Head of caudate nucleus (tissue), 42 donors: ENCODE results near the gene MORC3.
"Not testable (repeated sequence)": the region's sequence is repeated elsewhere in the genome, so short reads cannot be mapped to it uniquely, and the experiment has no call there.

Experiments
- DNase-seq, 42 donors: peaks; one replicate each; pipeline versions ENCODE4 v3.0.0 to v3.0.0-alpha.2; 2020 to 2021; ENCODE audit warnings: mixed read lengths in 7 of 42
- intact Hi-C: fragments of 100-400 bp; cut with DNase I; formaldehyde crosslinking; loops from one replicate; pipeline ENCODE4 v1.15.0; 2022

Gene MORC3

GRCh38 chr21:36321325-36322082 lies 1.5 kb downstream of the MORC3 start:
- intact Hi-C loops: loop anchor here (5.0 kb wide), 1 partner anchor 169 kb away; no protein-coding TSS in a partner anchor
- peak in 10 of 42 donors; percentile 4 to 52 (median 19) for DNase-seq

DNA sequence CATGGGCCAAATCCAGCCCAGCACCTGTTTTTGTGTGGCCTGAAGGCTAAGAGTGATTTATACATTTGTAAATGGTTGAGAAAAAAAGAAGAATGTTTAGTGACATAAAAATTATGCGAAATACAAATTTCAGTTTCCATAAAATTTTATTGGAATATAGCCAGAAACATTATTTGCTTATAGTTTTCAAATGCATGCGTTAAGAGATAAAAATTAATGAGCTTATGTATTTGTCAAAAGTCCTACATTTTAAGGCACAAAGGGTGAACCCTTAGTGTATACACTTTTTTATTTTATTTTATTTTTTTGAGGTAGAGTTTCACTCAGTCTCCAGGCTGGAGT lies 2.1 kb downstream of the MORC3 start:
- intact Hi-C loops: loop anchor here (5.0 kb wide), 1 partner anchor 170 kb away; no protein-coding TSS in a partner anchor
- no peak for DNase-seq

DNA sequence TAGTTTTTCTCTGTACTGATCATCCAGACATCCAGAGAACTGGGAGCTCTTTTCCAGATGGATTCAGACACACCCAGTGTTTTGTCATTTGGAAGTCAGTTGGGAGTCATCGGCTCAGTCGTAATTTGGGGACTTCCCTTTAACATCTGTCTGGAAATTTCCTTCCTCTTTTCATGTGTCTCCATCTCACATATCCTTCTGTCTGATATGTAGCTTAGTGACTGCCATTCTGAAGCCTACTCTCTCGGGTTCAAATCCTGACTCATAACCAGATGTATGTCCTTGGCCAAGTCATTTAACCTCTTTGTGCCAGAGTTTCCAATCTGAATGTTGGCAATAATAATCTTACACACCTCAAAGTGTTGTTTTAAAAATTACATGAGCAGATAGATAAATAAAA lies 3.0 kb downstream of the MORC3 start:
- intact Hi-C loops: loop anchor here (5.0 kb wide), 1 partner anchor 171 kb away; no protein-coding TSS in a partner anchor
- no peak for DNase-seq

GRCh38 chr21:36325373-36326010 lies 5.5 kb downstream of the MORC3 start:
- intact Hi-C loops: no loop called here
- no peak for DNase-seq

DNA sequence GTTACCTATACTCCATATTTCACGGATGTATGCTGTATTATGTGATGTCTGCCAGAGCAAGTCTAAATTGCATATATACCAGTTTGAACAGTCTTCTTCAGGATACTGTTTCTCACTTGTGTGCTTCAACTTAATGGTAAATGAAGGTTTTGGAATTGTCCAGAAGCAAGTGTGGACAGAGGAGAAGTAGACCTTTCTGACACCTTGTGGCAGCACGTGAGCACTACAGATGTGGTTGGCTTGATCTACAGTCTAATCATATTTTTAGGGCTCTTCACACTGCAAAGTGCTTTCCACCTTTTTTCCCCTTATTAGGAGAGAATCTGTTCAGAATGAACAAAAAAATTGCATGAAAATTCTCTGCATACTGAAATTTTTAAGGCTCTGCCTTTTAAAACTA lies 10.9 kb downstream of the MORC3 start:
- intact Hi-C loops: loop anchor here (5.0 kb wide), 1 partner anchor 189 kb away; no protein-coding TSS in a partner anchor
- DNase-seq: peak in 37 of 42 donors; percentile 25 to 82 (median 56)

DNA sequence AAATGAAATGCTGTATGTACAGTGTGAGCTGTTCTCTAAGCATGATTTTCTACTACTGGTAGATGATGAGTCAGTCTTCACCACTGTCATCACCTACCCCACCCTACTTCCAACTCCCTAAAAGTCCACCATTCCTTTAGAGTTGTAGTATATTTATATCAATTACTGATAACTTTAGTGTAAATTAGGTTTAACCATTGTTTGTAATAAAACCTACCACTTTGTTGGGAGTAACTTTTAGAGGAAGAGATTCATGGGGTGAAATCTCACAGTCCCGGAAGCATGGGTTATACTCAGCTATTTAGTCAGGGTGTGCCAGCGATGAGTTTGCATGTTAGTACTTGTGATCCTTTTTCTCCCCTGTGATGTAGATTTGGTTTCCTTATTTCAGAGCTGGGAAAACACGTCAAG lies 17.1 kb downstream of the MORC3 start:
- intact Hi-C loops: no loop called here

GRCh38 chr21:36338975-36339374 lies 19.0 kb downstream of the MORC3 start:
- DNase-seq: no peak
- intact Hi-C loops: no loop called here

More for the DNA sequence above, 17.1 kb downstream of the MORC3 start:
- DNase-seq: no peak

- intact Hi-C loops, DNase-seq: not testable (repeated sequence)
Observed at GRCh38 chr21:36342581-36342980, 22.6 kb downstream of the MORC3 start.

DNA sequence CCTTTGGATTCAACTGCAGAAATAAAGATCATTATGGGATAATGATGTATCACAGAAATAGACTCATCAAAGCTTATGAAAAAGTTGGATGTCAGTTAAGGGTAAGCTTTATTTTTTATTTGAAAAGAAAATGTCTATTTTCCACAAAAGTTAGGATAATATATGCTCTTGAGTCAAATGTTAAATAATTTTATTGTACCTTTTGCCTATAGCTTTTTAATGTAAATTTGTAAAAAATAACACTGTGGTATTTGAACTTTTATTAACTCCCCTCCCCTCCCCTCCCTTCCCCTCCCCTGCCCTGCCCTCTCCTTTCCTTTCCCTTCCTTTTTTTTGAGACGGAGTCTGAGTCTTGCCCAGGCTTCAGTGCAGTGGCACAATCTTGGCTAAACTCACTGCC lies 24.9 kb downstream of the MORC3 start:
- intact Hi-C loops: no loop called here
- no peak for DNase-seq

GRCh38 chr21:36347278-36347961 lies 27.4 kb downstream of the MORC3 start:
- intact Hi-C loops: no loop called here
- DNase-seq: no peak

DNA sequence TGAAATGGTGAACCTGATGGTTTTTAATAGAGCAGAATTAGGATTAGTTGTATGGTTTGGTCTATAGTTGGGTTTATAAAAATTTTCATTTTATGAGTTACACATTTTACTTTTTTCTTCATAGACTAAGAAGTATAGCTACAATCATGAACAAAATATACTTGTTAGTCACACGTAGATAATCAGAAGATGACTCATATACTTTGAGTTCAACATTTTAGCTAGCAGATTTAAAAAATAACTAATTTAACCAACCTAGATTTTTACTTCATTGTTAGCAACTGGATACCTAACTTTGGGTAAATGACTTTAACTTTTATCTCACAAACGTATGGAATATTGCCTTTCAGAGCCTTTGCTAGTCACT lies 27.9 kb downstream of the MORC3 start:
- no peak for DNase-seq
- intact Hi-C loops: no loop called here

DNA sequence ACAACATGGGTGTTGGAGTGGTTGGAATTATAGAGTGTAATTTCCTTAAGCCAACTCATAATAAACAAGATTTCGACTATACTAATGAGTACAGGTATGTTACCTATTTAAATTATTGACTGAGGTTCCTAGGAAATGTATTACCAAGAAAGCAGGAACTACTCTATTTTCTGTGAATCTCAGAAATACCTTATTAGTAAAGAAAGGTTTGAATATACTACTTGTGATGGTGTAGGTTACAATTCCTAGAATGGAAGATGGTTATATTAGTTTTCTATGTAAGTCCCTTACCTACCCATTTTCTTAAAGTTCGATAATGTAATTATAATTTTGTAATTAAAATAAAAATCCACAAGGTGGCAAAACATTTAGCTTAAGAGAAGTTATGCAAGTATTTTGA lies 29.3 kb downstream of the MORC3 start:
- intact Hi-C loops: no loop called here
- DNase-seq: no peak

DNA sequence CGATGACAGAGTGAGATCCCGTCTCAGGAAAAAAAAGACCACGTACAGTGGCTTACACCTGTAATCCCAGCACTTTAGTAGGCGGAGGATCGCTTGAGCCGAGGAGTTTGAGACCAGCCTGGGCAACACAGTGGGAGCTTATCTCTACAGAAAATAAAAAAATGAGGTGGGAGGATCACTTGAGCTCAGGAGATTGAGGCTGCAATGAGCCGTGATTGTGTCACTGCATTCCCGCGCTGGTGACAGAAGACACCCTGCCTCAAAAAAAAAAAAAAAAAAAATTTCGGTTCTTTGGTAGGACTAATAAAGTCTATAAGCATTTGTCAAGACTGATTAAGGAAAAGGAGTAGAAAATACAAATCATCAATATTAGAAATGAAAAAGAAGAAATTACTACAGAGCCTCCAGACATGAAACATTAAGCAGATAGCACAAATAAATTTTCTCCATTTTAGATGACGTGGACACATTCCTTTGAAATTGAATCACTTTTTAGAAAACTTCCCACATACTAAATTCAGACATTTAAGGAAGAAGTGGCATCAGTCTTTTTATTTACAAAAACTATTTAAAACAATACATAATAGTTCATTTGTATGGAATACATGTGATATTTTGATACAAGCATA lies 30.4 kb downstream of the MORC3 start:
- DNase-seq: no peak
- intact Hi-C loops: no loop called here

GRCh38 chr21:36354918-36355680 lies 35.1 kb downstream of the MORC3 start:
- intact Hi-C loops: no loop called here
- no peak for DNase-seq

DNA sequence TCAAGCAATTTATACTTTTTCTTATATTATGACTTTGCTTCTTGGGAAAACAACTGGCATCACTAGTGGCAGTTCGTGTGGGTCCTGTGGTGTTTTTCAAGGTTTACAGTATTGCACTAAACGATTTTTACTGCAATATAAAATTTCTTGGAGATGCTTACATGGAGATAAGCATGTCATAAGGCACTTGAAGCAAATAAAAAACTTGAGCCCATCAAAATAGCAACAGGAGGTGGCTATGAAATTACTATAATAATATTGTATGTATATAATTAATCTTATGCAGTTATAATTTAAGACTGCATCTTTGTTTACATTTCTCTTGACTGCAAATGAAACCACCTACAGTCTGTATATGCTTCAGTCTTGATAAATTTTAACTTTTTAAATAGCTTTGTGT lies 35.9 kb downstream of the MORC3 start:
- no peak for DNase-seq
- intact Hi-C loops: no loop called here

- intact Hi-C loops: no loop called here
- DNase-seq: no peak
Observed at GRCh38 chr21:36359185-36359584, 39.2 kb downstream of the MORC3 start.

- intact Hi-C loops: no loop called here
- no peak for DNase-seq
Observed at GRCh38 chr21:36369064-36369685, 49.2 kb downstream of the MORC3 start.

DNA sequence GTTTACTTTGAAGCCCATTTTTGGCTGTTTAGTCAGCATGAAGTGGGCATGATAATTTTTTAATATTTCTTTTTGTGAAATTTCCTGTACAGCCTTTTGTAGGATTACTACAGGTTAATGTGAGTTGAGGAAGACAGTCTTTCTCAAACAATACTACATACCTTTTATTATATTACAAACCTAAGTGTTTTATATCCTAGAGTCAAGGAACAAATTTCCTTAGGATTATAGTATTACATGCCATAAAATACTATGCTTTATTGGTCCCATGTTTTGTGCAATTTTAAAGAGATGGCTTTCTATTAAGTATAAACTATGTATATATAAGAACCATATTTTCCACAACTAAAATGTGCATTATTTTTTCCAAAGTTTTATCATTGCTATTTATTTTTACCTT lies 56.0 kb downstream of the MORC3 start:
- intact Hi-C loops: no loop called here
- DNase-seq: no peak

DNA sequence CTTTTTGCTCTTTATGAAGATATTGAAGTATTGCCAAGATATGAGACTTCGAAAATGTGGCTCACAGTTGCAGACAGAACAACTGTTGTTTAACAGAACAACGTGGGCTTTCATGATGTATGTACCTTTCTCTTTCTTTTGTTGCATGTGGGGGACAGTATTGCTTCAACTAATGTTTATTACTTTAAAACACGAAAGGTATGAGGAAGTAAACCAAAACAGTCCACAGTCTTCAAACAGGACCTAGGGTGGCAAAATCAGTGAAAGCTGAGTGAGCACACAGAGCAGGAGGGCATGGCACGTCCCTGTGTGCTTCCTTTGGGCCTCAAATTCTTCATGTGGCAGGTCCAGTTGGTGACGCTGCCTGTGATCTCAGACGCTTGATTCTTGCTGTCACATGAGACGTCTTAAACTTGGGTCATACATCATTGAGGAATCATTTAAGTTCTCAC lies 57.4 kb downstream of the MORC3 start:
- intact Hi-C loops: no loop called here
- DNase-seq: no peak
